LNCaP clone FGC (cell line): ENCODE measurements around the gene KRTAP1-4.
"Not testable (repeated sequence)": the region's sequence is repeated elsewhere in the genome, so short reads cannot be mapped to it uniquely, and the experiment has no call there.

ENCODE experiments used
- DNase-seq: peaks from one replicate; pipeline ENCODE4 v3.0.0-alpha.2; 2011; ENCODE audit warnings: low read depth
- H3K4me3 ChIP-seq: 2 replicates; pipeline ENCODE4 v1.5.1; 2011; ENCODE audit warnings: mild to moderate bottlenecking, low read depth, low read length, control low read depth
- CTCF ChIP-seq: IDR thresholded peaks from 2 replicates; pipeline ENCODE4 v1.5.1; 2012; ENCODE audit warnings: mild to moderate bottlenecking; ENCODE audit not compliant: control insufficient read depth, insufficient read depth; ENCODE audit errors: extremely low read depth

KRTAP1-4 gene

GRCh38 chr17:41003926-41004325 is 26.1 kb downstream of the KRTAP1-4 start:
- TF ChIP-seq CTCF: no peak
- no peak overlapping the region for H3K4me3 ChIP-seq
- DNase-seq: no peak

- no peak for DNase-seq
- no peak for TF ChIP-seq CTCF
- H3K4me3 ChIP-seq: no peak overlapping the region
These were observed 27.2 kb downstream of the KRTAP1-4 start for GRCh38 chr17:41002814-41003213.

GRCh38 chr17:41001795-41002194 is 28.2 kb downstream of the KRTAP1-4 start:
- H3K4me3 ChIP-seq: no peak overlapping the region
- DNase-seq: no peak
- TF ChIP-seq CTCF: no peak

GRCh38 chr17:40999563-40999962 is 30.4 kb downstream of the KRTAP1-4 start, which contains the start of gene KRTAP3-2:
Gene KRTAP3-2 (minus strand): TSS chr17:40999906. CDS start chr17:40999853, 53 bp downstream.
- not testable (repeated sequence) for DNase-seq, H3K4me3 ChIP-seq

- no peak overlapping the region for H3K4me3 ChIP-seq
- DNase-seq: no peak
- no peak for TF ChIP-seq CTCF
These were observed 32.6 kb downstream of the KRTAP1-4 start for GRCh38 chr17:40997361-40997760.

- no peak for DNase-seq
- no peak for TF ChIP-seq CTCF
- no peak overlapping the region for H3K4me3 ChIP-seq
These were observed 33.2 kb downstream of the KRTAP1-4 start for GRCh38 chr17:40996829-40997228.

- no peak overlapping the region for H3K4me3 ChIP-seq
- no peak for DNase-seq
- no peak for TF ChIP-seq CTCF
These were observed 34.9 kb downstream of the KRTAP1-4 start for GRCh38 chr17:40995116-40995515.
